Ishikawa (cell line): ENCODE results near the gene SLC34A1.

ENCODE experiments used
- TEAD4 ChIP-seq: IDR thresholded peaks from 2 replicates; pipeline ENCODE4 v1.6.1; 2012
- USF1 ChIP-seq: IDR thresholded peaks from 2 replicates; pipeline ENCODE4 v1.6.1; 2012
- TF ChIP-seq, protein P1 (sequence below): IDR thresholded peaks from 2 replicates; pipeline ENCODE4 v1.6.1; 2012; ENCODE audit warnings: low read depth, mild to moderate bottlenecking

GRCh38 chr5:177426566-177427210, 42.5 kb downstream of the SLC34A1 start, which contains the start of gene GRK6:
- TF ChIP-seq, protein P1, sequence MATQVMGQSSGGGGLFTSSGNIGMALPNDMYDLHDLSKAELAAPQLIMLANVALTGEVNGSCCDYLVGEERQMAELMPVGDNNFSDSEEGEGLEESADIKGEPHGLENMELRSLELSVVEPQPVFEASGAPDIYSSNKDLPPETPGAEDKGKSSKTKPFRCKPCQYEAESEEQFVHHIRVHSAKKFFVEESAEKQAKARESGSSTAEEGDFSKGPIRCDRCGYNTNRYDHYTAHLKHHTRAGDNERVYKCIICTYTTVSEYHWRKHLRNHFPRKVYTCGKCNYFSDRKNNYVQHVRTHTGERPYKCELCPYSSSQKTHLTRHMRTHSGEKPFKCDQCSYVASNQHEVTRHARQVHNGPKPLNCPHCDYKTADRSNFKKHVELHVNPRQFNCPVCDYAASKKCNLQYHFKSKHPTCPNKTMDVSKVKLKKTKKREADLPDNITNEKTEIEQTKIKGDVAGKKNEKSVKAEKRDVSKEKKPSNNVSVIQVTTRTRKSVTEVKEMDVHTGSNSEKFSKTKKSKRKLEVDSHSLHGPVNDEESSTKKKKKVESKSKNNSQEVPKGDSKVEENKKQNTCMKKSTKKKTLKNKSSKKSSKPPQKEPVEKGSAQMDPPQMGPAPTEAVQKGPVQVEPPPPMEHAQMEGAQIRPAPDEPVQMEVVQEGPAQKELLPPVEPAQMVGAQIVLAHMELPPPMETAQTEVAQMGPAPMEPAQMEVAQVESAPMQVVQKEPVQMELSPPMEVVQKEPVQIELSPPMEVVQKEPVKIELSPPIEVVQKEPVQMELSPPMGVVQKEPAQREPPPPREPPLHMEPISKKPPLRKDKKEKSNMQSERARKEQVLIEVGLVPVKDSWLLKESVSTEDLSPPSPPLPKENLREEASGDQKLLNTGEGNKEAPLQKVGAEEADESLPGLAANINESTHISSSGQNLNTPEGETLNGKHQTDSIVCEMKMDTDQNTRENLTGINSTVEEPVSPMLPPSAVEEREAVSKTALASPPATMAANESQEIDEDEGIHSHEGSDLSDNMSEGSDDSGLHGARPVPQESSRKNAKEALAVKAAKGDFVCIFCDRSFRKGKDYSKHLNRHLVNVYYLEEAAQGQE: no peak
- TF ChIP-seq USF1: no peak
- no peak for TF ChIP-seq TEAD4
